GM23338 (cell line): ENCODE data around the gene C22orf15. TPM values are rescaled to one million over a fixed set of nuclear protein-coding genes. Genes with fewer than 3 reads are reported as not detected.

Experiments
- ATAC-seq: fragments of 200-7000 bp; cut with Tn5 transposase; 3 replicates; pipeline ENCODE4 v1.9.1; 2020
- DNase-seq: peaks from one replicate; pipeline ENCODE4 v3.0.0-alpha.2; 2015; ENCODE audit warnings: low spot score
- H2AFZ ChIP-seq: fragments of 200-600 bp; sonication (generic); 2 replicates; pipeline ENCODE4 v1.8.0; 2016; ENCODE audit warnings: antibody characterized with exemption, mild to moderate bottlenecking, moderate library complexity
- H3F3A ChIP-seq: fragments of 200-600 bp; sonication (generic); replicated peaks from 2 replicates; pipeline ENCODE4 v1.8.0; 2017; ENCODE audit warnings: antibody characterized with exemption, mixed run types, low read depth
- H3K27ac ChIP-seq: fragments of 200-600 bp; sonication (generic); 2 replicates; pipeline ENCODE4 v1.6.1; 2016; ENCODE audit warnings: low read depth
- H3K27me3 ChIP-seq: fragments of 200-600 bp; sonication (generic); 2 replicates; pipeline ENCODE4 v1.8.0; 2016; ENCODE audit warnings: mild to moderate bottlenecking, mixed run types, moderate library complexity; ENCODE audit not compliant: insufficient read depth
- H3K36me3 ChIP-seq: fragments of 200-600 bp; sonication (generic); 2 replicates; pipeline ENCODE4 v1.8.0; 2016; ENCODE audit warnings: mild to moderate bottlenecking; ENCODE audit not compliant: insufficient read depth
- H3K4me1 ChIP-seq: fragments of 200-600 bp; sonication (generic); 2 replicates; pipeline ENCODE4 v1.8.0; 2016; ENCODE audit warnings: mild to moderate bottlenecking, moderate library complexity; ENCODE audit not compliant: insufficient read depth
- H3K4me2 ChIP-seq: fragments of 200-600 bp; sonication (generic); 2 replicates; pipeline ENCODE4 v1.7.1; 2017; ENCODE audit warnings: mixed run types
- H3K4me3 ChIP-seq: fragments of 200-600 bp; sonication (generic); 2 replicates; pipeline ENCODE4 v1.6.1; 2016; ENCODE audit warnings: mixed run types
- H3K79me2 ChIP-seq: fragments of 200-600 bp; sonication (generic); replicated peaks from 2 replicates; pipeline ENCODE4 v1.8.0; 2017; ENCODE audit warnings: mild to moderate bottlenecking; ENCODE audit not compliant: insufficient read depth
- H3K9me2 ChIP-seq: fragments of 200-600 bp; sonication (generic); 2 replicates; pipeline ENCODE4 v1.8.0; 2017; ENCODE audit not compliant: insufficient read depth
- H4K20me1 ChIP-seq: fragments of 200-600 bp; sonication (generic); replicated peaks from 2 replicates; pipeline ENCODE4 v1.8.0; 2017; ENCODE audit warnings: mild to moderate bottlenecking; ENCODE audit not compliant: insufficient read depth
- H3K27ac Mint-ChIP-seq: 2 replicates; pipeline ENCODE4 v1.8.0; 2020; ENCODE audit warnings: inconsistent platforms, mild to moderate bottlenecking, moderate library complexity, mixed read lengths
- H3K27me3 Mint-ChIP-seq: 3 replicates; pipeline ENCODE4 v1.8.0; 2022; ENCODE audit warnings: low read depth, mild to moderate bottlenecking, moderate library complexity, mixed read lengths, inconsistent platforms; ENCODE audit not compliant: insufficient read depth, poor library complexity
- H3K36me3 Mint-ChIP-seq: 3 replicates; pipeline ENCODE4 v1.8.0; 2021; ENCODE audit warnings: low read depth, mild to moderate bottlenecking, inconsistent platforms, moderate library complexity, mixed read lengths
- H3K4me1 Mint-ChIP-seq: 3 replicates; pipeline ENCODE4 v1.8.0; 2020; ENCODE audit warnings: mild to moderate bottlenecking, inconsistent platforms, mixed read lengths
- H3K4me3 Mint-ChIP-seq: 3 replicates; pipeline ENCODE4 v1.8.0; 2021; ENCODE audit warnings: moderate library complexity, mild to moderate bottlenecking, inconsistent platforms, mixed read lengths
- H3K9me3 Mint-ChIP-seq: 3 replicates; pipeline ENCODE4 v1.8.0; 2020; ENCODE audit warnings: moderate library complexity, mild to moderate bottlenecking, inconsistent platforms, mixed read lengths
- CREB1 ChIP-seq: fragments of 250-450 bp; sonication (Bioruptor Pico); IDR thresholded peaks from 2 replicates; pipeline ENCODE4 v1.5.0; 2020; ENCODE audit warnings: low read depth, mild to moderate bottlenecking, moderate library complexity
- ETS1 ChIP-seq: IDR thresholded peaks from 2 replicates; pipeline ENCODE4 v1.6.1; 2016; ENCODE audit warnings: antibody characterized with exemption
- EZH2 ChIP-seq: fragments of 200-600 bp; sonication (generic); IDR thresholded peaks from one replicate; pipeline ENCODE4 v1.8.0; 2017; ENCODE audit warnings: antibody characterized with exemption, mild to moderate bottlenecking, low read depth; ENCODE audit not compliant: unreplicated experiment
- EZH2phosphoT487 ChIP-seq: fragments of 200-600 bp; sonication (generic); IDR thresholded peaks from one replicate; pipeline ENCODE4 v1.8.1; 2018; ENCODE audit warnings: antibody characterized with exemption; ENCODE audit not compliant: unreplicated experiment
- JUNB ChIP-seq: IDR thresholded peaks from one replicate; pipeline ENCODE4 v1.6.1; 2016; ENCODE audit warnings: antibody characterized with exemption; ENCODE audit not compliant: unreplicated experiment
- NANOG ChIP-seq: IDR thresholded peaks from 2 replicates; pipeline ENCODE4 v1.6.1; 2016; ENCODE audit warnings: antibody characterized with exemption, borderline replicate concordance
- POLR2AphosphoS5 ChIP-seq: IDR thresholded peaks from 2 replicates; pipeline ENCODE4 v1.6.1; 2016; ENCODE audit warnings: antibody characterized with exemption, low read depth
- STAT1 ChIP-seq: IDR thresholded peaks from one replicate; pipeline ENCODE4 v1.6.1; 2016; ENCODE audit warnings: antibody characterized with exemption; ENCODE audit not compliant: unreplicated experiment
- ZNF331 ChIP-seq: fragments of 250-450 bp; sonication (Bioruptor Pico); IDR thresholded peaks from 2 replicates; pipeline ENCODE4 v1.5.0; 2020; ENCODE audit warnings: low read depth, mild to moderate bottlenecking, moderate library complexity
- polyA plus RNA-seq: library from polyadenylated mRNA; unstranded; fragments of >200 nt; fragmentation: Nextera tagmentation; extraction: Ambion mirVana; gene quantifications from 2 replicates; pipeline ENCODE4 v1.2.1, GENCODE V29; 2016
- total RNA-seq: library from RNA; depleted of rRNA; stranded (reverse); fragments of >200 nt; shearing (Covaris generic); gene quantifications from 2 replicates; pipeline ENCODE4 v1.2.3, GENCODE V29; 2014
- TF ChIP-seq, protein P1 (sequence below): IDR thresholded peaks from one replicate; pipeline ENCODE4 v1.6.1; 2018; ENCODE audit warnings: antibody characterized with exemption; ENCODE audit not compliant: unreplicated experiment
- TF ChIP-seq, protein P2 (sequence below): fragments of 250-450 bp; sonication (Bioruptor Pico); IDR thresholded peaks from 2 replicates; pipeline ENCODE4 v1.5.0; 2020; ENCODE audit warnings: mild to moderate bottlenecking, moderate library complexity
- TF ChIP-seq, protein P3 (sequence below), 2 experiments: fragments of 200-600 bp in 1 of 2; sonication (generic) in 1 of 2; conservative IDR thresholded peaks; 2 replicates each; pipeline versions ENCODE4 v1.5.1 to v1.6.1; 2016 to 2017; ENCODE audit warnings: antibody characterized with exemption in 2 of 2, low read depth in 2 of 2, mild to moderate bottlenecking in 2 of 2, moderate library complexity in 1 of 2

Gene C22orf15
- total and polyA plus RNA-seq, 2 experiments from 2014 or later, result 3.6 to 9.3 TPM

- H4K20me1 ChIP-seq, result peaks cover 5% of the 10 kb centered on the region
These were observed 40.4 kb downstream of the C22orf15 start for GRCh38 chr22:23803001-23803819.

More at GRCh38 chr22:23803001-23803819, 40.4 kb downstream of the C22orf15 start:
- H3K27me3 Mint-ChIP-seq, result no peaks in the 10 kb centered on the region
- H3K27ac ChIP-seq, result no peak overlapping the region
- no peak overlapping the region for H3K4me2 ChIP-seq
- no peaks in the 10 kb centered on the region; the same call in 1 of the 2 replicates for H3F3A ChIP-seq
- H3K27me3 ChIP-seq, result no peaks in the 10 kb centered on the region
- ATAC-seq (no peak), DNase-seq (no peak)
- H3K36me3 ChIP-seq, result peaks cover 37% of the 10 kb centered on the region
- peaks cover 90% of the 10 kb centered on the region for H3K36me3 Mint-ChIP-seq
- no peaks in the 10 kb centered on the region for H3K9me2 ChIP-seq
- H3K4me1 Mint-ChIP-seq, result peaks cover 3% of the 10 kb centered on the region; the same call in 1 of the 3 replicates
- no peak overlapping the region for H3K27ac Mint-ChIP-seq
- no peaks in the 10 kb centered on the region for H3K79me2 ChIP-seq
- H3K4me3 Mint-ChIP-seq, result no peak overlapping the region
- H2AFZ ChIP-seq, result no peak overlapping the region
- TF ChIP-seq JUNB (no peak), ZNF331 (CRISPR knock-in tag) (no peak), EZH2 (no peak), CREB1 (CRISPR knock-in tag) (no peak), POLR2AphosphoS5 (no peak), EZH2phosphoT487 (no peak), NANOG (no peak), STAT1 (no peak), ETS1 (no peak)
- TF ChIP-seq, protein P1, sequence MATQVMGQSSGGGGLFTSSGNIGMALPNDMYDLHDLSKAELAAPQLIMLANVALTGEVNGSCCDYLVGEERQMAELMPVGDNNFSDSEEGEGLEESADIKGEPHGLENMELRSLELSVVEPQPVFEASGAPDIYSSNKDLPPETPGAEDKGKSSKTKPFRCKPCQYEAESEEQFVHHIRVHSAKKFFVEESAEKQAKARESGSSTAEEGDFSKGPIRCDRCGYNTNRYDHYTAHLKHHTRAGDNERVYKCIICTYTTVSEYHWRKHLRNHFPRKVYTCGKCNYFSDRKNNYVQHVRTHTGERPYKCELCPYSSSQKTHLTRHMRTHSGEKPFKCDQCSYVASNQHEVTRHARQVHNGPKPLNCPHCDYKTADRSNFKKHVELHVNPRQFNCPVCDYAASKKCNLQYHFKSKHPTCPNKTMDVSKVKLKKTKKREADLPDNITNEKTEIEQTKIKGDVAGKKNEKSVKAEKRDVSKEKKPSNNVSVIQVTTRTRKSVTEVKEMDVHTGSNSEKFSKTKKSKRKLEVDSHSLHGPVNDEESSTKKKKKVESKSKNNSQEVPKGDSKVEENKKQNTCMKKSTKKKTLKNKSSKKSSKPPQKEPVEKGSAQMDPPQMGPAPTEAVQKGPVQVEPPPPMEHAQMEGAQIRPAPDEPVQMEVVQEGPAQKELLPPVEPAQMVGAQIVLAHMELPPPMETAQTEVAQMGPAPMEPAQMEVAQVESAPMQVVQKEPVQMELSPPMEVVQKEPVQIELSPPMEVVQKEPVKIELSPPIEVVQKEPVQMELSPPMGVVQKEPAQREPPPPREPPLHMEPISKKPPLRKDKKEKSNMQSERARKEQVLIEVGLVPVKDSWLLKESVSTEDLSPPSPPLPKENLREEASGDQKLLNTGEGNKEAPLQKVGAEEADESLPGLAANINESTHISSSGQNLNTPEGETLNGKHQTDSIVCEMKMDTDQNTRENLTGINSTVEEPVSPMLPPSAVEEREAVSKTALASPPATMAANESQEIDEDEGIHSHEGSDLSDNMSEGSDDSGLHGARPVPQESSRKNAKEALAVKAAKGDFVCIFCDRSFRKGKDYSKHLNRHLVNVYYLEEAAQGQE, result no peak
- TF ChIP-seq, protein P2, sequence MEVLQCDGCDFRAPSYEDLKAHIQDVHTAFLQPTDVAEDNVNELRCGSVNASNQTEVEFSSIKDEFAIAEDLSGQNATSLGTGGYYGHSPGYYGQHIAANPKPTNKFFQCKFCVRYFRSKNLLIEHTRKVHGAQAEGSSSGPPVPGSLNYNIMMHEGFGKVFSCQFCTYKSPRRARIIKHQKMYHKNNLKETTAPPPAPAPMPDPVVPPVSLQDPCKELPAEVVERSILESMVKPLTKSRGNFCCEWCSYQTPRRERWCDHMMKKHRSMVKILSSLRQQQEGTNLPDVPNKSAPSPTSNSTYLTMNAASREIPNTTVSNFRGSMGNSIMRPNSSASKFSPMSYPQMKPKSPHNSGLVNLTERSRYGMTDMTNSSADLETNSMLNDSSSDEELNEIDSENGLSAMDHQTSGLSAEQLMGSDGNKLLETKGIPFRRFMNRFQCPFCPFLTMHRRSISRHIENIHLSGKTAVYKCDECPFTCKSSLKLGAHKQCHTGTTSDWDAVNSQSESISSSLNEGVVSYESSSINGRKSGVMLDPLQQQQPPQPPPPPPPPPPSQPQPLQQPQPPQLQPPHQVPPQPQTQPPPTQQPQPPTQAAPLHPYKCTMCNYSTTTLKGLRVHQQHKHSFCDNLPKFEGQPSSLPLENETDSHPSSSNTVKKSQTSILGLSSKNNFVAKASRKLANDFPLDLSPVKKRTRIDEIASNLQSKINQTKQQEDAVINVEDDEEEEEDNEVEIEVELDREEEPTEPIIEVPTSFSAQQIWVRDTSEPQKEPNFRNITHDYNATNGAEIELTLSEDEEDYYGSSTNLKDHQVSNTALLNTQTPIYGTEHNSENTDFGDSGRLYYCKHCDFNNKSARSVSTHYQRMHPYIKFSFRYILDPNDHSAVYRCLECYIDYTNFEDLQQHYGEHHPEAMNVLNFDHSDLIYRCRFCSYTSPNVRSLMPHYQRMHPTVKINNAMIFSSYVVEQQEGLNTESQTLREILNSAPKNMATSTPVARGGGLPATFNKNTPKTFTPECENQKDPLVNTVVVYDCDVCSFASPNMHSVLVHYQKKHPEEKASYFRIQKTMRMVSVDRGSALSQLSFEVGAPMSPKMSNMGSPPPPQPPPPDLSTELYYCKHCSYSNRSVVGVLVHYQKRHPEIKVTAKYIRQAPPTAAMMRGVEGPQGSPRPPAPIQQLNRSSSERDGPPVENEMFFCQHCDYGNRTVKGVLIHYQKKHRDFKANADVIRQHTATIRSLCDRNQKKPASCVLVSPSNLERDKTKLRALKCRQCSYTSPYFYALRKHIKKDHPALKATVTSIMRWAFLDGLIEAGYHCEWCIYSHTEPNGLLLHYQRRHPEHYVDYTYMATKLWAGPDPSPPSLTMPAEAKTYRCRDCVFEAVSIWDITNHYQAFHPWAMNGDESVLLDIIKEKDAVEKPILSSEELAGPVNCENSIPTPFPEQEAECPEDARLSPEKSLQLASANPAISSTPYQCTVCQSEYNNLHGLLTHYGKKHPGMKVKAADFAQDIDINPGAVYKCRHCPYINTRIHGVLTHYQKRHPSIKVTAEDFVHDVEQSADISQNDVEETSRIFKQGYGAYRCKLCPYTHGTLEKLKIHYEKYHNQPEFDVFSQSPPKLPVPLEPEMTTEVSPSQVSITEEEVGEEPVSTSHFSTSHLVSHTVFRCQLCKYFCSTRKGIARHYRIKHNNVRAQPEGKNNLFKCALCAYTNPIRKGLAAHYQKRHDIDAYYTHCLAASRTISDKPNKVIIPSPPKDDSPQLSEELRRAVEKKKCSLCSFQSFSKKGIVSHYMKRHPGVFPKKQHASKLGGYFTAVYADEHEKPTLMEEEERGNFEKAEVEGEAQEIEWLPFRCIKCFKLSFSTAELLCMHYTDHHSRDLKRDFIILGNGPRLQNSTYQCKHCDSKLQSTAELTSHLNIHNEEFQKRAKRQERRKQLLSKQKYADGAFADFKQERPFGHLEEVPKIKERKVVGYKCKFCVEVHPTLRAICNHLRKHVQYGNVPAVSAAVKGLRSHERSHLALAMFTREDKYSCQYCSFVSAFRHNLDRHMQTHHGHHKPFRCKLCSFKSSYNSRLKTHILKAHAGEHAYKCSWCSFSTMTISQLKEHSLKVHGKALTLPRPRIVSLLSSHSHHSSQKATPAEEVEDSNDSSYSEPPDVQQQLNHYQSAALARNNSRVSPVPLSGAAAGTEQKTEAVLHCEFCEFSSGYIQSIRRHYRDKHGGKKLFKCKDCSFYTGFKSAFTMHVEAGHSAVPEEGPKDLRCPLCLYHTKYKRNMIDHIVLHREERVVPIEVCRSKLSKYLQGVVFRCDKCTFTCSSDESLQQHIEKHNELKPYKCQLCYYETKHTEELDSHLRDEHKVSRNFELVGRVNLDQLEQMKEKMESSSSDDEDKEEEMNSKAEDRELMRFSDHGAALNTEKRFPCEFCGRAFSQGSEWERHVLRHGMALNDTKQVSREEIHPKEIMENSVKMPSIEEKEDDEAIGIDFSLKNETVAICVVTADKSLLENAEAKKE, result no peak
- TF ChIP-seq, protein P3, sequence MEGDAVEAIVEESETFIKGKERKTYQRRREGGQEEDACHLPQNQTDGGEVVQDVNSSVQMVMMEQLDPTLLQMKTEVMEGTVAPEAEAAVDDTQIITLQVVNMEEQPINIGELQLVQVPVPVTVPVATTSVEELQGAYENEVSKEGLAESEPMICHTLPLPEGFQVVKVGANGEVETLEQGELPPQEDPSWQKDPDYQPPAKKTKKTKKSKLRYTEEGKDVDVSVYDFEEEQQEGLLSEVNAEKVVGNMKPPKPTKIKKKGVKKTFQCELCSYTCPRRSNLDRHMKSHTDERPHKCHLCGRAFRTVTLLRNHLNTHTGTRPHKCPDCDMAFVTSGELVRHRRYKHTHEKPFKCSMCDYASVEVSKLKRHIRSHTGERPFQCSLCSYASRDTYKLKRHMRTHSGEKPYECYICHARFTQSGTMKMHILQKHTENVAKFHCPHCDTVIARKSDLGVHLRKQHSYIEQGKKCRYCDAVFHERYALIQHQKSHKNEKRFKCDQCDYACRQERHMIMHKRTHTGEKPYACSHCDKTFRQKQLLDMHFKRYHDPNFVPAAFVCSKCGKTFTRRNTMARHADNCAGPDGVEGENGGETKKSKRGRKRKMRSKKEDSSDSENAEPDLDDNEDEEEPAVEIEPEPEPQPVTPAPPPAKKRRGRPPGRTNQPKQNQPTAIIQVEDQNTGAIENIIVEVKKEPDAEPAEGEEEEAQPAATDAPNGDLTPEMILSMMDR (conservative IDR thresholded peaks at IDR 0.05; ENCODE audit: low read depth in 2 of 2), result no peak
- H3K9me3 Mint-ChIP-seq, result no peaks in the 10 kb centered on the region; the same call in 2 of the 3 replicates
- no peak overlapping the region for H3K4me3 ChIP-seq
- H3K4me1 ChIP-seq, result no peaks in the 10 kb centered on the region
